SU-DHL-6 (cell line): Measurements from ENCODE around the gene EXOC1L.

Experiments
- H2AFZ ChIP-seq: fragments of 200-600 bp; sonication (generic); 2 replicates; pipeline ENCODE4 v1.6.1; 2014; ENCODE audit warnings: low read depth, mild to moderate bottlenecking, moderate library complexity, mixed read lengths, antibody characterized with exemption, low read length; ENCODE audit not compliant: severe bottlenecking
- H3F3A ChIP-seq: fragments of 200-600 bp; shearing (Covaris generic); 2 replicates; pipeline ENCODE4 v1.6.0; 2016; ENCODE audit warnings: antibody characterized with exemption, mild to moderate bottlenecking; ENCODE audit not compliant: insufficient read depth
- H3K27ac ChIP-seq: fragments of 200-600 bp; sonication (generic); 2 replicates; pipeline ENCODE4 v1.5.1; 2016; ENCODE audit warnings: low read depth, mild to moderate bottlenecking, low read length, moderate library complexity, mixed read lengths
- H3K27me3 ChIP-seq: fragments of 200-600 bp; sonication (generic), shearing (Covaris generic); 2 replicates; pipeline ENCODE4 v1.6.0; 2014; ENCODE audit warnings: mild to moderate bottlenecking, low read length
- H3K36me3 ChIP-seq: fragments of 200-600 bp; sonication (generic); 2 replicates; pipeline ENCODE4 v1.6.1; 2014; ENCODE audit warnings: mild to moderate bottlenecking, low read length, mixed read lengths
- H3K4me2 ChIP-seq: fragments of 300-600, 200-600 bp; shearing (Covaris generic), sonication (generic); 2 replicates; pipeline ENCODE4 v1.6.0; 2014; ENCODE audit warnings: low read length, low read depth, mild to moderate bottlenecking; ENCODE audit not compliant: poor library complexity, severe bottlenecking
- H3K4me3 ChIP-seq: fragments of 200-600 bp; sonication (generic); 2 replicates; pipeline ENCODE4 v1.5.1; 2014; ENCODE audit warnings: antibody characterized with exemption, low read length, mild to moderate bottlenecking, mixed read lengths; ENCODE audit not compliant: insufficient read depth, poor library complexity, severe bottlenecking
- H3K79me2 ChIP-seq: fragments of 200-600 bp; sonication (generic); 2 replicates; pipeline ENCODE4 v1.6.1; 2014; ENCODE audit warnings: mild to moderate bottlenecking, low read length, moderate library complexity; ENCODE audit not compliant: insufficient read depth
- H3K9ac ChIP-seq: fragments of 200-600 bp; sonication (generic); 2 replicates; pipeline ENCODE4 v1.7.0; 2014; ENCODE audit warnings: mild to moderate bottlenecking, low read length
- H3K9me2 ChIP-seq: fragments of 200-600 bp; sonication (generic); replicated peaks from 2 replicates; pipeline ENCODE4 v1.6.1; 2014; ENCODE audit warnings: low read length; ENCODE audit not compliant: insufficient read depth
- H3K9me3 ChIP-seq: fragments of 200-600 bp; sonication (generic); 2 replicates; pipeline ENCODE4 v1.6.1; 2014; ENCODE audit warnings: low read length, mixed read lengths; ENCODE audit not compliant: insufficient read depth
- H4K20me1 ChIP-seq: fragments of 200-600 bp; sonication (generic); 2 replicates; pipeline ENCODE4 v1.6.1; 2014; ENCODE audit warnings: low read depth, mild to moderate bottlenecking, antibody characterized with exemption, low read length, moderate library complexity, mixed read lengths
- CTCF ChIP-seq: fragments of 200-600 bp; sonication (generic); IDR thresholded peaks from one replicate; pipeline ENCODE4 v1.5.1; 2017; ENCODE audit warnings: antibody characterized with exemption, mild to moderate bottlenecking, low read length, moderate library complexity; ENCODE audit not compliant: insufficient read depth, poor library complexity, severe bottlenecking
- EZH2phosphoT487 ChIP-seq: fragments of 200-600 bp; sonication (generic), shearing (Covaris generic); conservative IDR thresholded peaks from 2 replicates; pipeline ENCODE4 v1.6.1; 2018; ENCODE audit warnings: mild to moderate bottlenecking, antibody characterized with exemption, low read length, moderate library complexity, mixed read lengths

EXOC1L gene

GRCh38 chr4:55854129-55854528, 34.5 kb downstream of the EXOC1L start:
- Histone ChIP-seq H2AFZ (peak overlapping the region; percentile 96), H3K4me2 (peak overlapping the region; percentile 69), H3K36me3 (no peaks in the 10 kb centered on the region; the same call in 1 of the 2 replicates), H3K9me3 (no peaks in the 10 kb centered on the region), H3K9ac (peak overlapping the region; percentile 80), H3K27me3 (no peaks in the 10 kb centered on the region), H3K9me2 (no peaks in the 10 kb centered on the region), H3K27ac (no peak overlapping the region), H3F3A (no peaks in the 10 kb centered on the region), H3K79me2 (peaks cover 24% of the 10 kb centered on the region; the same call in 1 of the 2 replicates), H3K4me3 (peak overlapping the region; percentile 96), H4K20me1 (no peaks in the 10 kb centered on the region)
- TF ChIP-seq EZH2phosphoT487: no peak
- TF ChIP-seq CTCF: no peak

- Histone ChIP-seq H3K27me3 (no peaks in the 10 kb centered on the region), H3K9me2 (no peaks in the 10 kb centered on the region), H3K4me3 (no peak overlapping the region), H3K79me2 (peaks cover 24% of the 10 kb centered on the region; the same call in 1 of the 2 replicates), H3K27ac (no peak overlapping the region), H3K9me3 (no peaks in the 10 kb centered on the region), H2AFZ (no peak overlapping the region), H4K20me1 (no peaks in the 10 kb centered on the region), H3K36me3 (no peaks in the 10 kb centered on the region; the same call in 1 of the 2 replicates), H3F3A (no peaks in the 10 kb centered on the region), H3K4me2 (no peak overlapping the region), H3K9ac (no peak overlapping the region)
- TF ChIP-seq EZH2phosphoT487 (no peak), CTCF (no peak)
Measured at GRCh38 chr4:55857586-55857985, 38.0 kb downstream of the EXOC1L start.

GRCh38 chr4:55859711-55860110, 40.1 kb downstream of the EXOC1L start:
- H3K4me3 ChIP-seq: no peak overlapping the region
- no peaks in the 10 kb centered on the region; the same call in 1 of the 2 replicates for H3K36me3 ChIP-seq

More at GRCh38 chr4:55859711-55860110, 40.1 kb downstream of the EXOC1L start:
- Histone ChIP-seq H3K4me2 (no peak overlapping the region), H4K20me1 (no peaks in the 10 kb centered on the region), H3K79me2 (peaks cover 18% of the 10 kb centered on the region; the same call in 1 of the 2 replicates), H3K27ac (no peak overlapping the region), H3K9me3 (no peaks in the 10 kb centered on the region), H3K9me2 (no peaks in the 10 kb centered on the region), H3K27me3 (no peaks in the 10 kb centered on the region), H3K9ac (no peak overlapping the region), H2AFZ (no peak overlapping the region), H3F3A (no peaks in the 10 kb centered on the region)
- no peak for TF ChIP-seq EZH2phosphoT487
- no peak for TF ChIP-seq CTCF
